K562 (cell line): Measurements from ENCODE around the gene EFNA2. TPM values are rescaled to one million over a fixed set of nuclear protein-coding genes. Genes with fewer than 3 reads are reported as not detected.
A peak's percentile ranks its signal among the peaks of the same experiment; 100 is the strongest.

Experiments
- ETV6 ChIP-seq, 3 experiments: fragments of 150-350 bp in 1 of 3; sonication (generic) in 1 of 3; formaldehyde crosslinking in 1 of 3; IDR thresholded peaks; 2 replicates each; pipeline versions ENCODE4 v1.6.1 to v1.8.0; 2014 to 2022; ENCODE audit warnings: borderline replicate concordance in 2 of 3, low read depth in 2 of 3, antibody characterized with exemption in 1 of 3, low read length in 1 of 3, mild to moderate bottlenecking in 1 of 3, missing genetic modification reagents in 1 of 3
- FOXO4 ChIP-seq: fragments of 450-650 bp; formaldehyde crosslinking; IDR thresholded peaks from 2 replicates; pipeline ENCODE4 v1.4.0; 2020; ENCODE audit warnings: mild to moderate bottlenecking, moderate library complexity
- FUS ChIP-seq: fragments of 200-400 bp; formaldehyde crosslinking; optimal IDR thresholded peaks from 2 replicates; pipeline ENCODE3; 2017; ENCODE audit warnings: low read depth, low read length
- HMG20A ChIP-seq: fragments of 450-650 bp; formaldehyde crosslinking; conservative IDR thresholded peaks from 2 replicates; pipeline ENCODE4 v1.4.0; 2020; ENCODE audit warnings: mild to moderate bottlenecking, mixed read lengths
- HMG20B ChIP-seq: fragments of 250-450 bp; sonication (Bioruptor Pico); IDR thresholded peaks from 2 replicates; pipeline ENCODE4 v1.5.0; 2021; ENCODE audit warnings: mild to moderate bottlenecking
- NFATC3 ChIP-seq: fragments of 450-650 bp; IDR thresholded peaks from 2 replicates; pipeline ENCODE4 v1.6.1; 2017; ENCODE audit warnings: mild to moderate bottlenecking
- NFIC ChIP-seq: fragments of 450-650 bp; IDR thresholded peaks from 2 replicates; pipeline ENCODE4 v1.6.1; 2017; ENCODE audit warnings: mild to moderate bottlenecking, inconsistent platforms
- NR2F6 ChIP-seq: fragments of 450-650 bp; formaldehyde crosslinking; IDR thresholded peaks from 2 replicates; pipeline ENCODE4 v1.4.0; 2020; ENCODE audit warnings: mild to moderate bottlenecking
- NR3C1 ChIP-seq: sonication (generic); formaldehyde crosslinking; IDR thresholded peaks from 2 replicates; pipeline ENCODE4 v1.8.1; 2022; ENCODE audit warnings: missing genetic modification reagents
- NUFIP1 ChIP-seq: fragments of 450-650 bp; IDR thresholded peaks from 2 replicates; pipeline ENCODE4 v1.6.1; 2018; ENCODE audit not compliant: partially characterized antibody
- POLR3G ChIP-seq: IDR thresholded peaks from 2 replicates; pipeline ENCODE4 v1.6.1; 2011; ENCODE audit not compliant: insufficient read length, insufficient replicate concordance; ENCODE audit errors: extremely low read depth
- TAF1 ChIP-seq: IDR thresholded peaks from 2 replicates; pipeline ENCODE4 v1.6.1; 2011; ENCODE audit warnings: mild to moderate bottlenecking, low read length, moderate library complexity; ENCODE audit not compliant: insufficient read depth, control insufficient read depth, severe bottlenecking; ENCODE audit errors: extremely low read depth
- TARDBP ChIP-seq: fragments of 450-650 bp; IDR thresholded peaks from 2 replicates; pipeline ENCODE4 v1.6.1; 2016
- THRAP3 ChIP-seq: fragments of 450-650 bp; IDR thresholded peaks from 2 replicates; pipeline ENCODE4 v1.6.1; 2016; ENCODE audit warnings: mild to moderate bottlenecking, inconsistent platforms, borderline replicate concordance
- XRCC5 ChIP-seq: fragments of 200-400 bp; formaldehyde crosslinking; IDR thresholded peaks from 2 replicates; pipeline ENCODE4 v1.6.1; 2017; ENCODE audit warnings: low read depth, mild to moderate bottlenecking, low read length
- ZC3H4 ChIP-seq: sonication (generic); formaldehyde crosslinking; IDR thresholded peaks from 2 replicates; pipeline ENCODE4 v1.9.0; 2021; ENCODE audit warnings: missing genetic modification reagents, borderline replicate concordance
- ZNF134 ChIP-seq: fragments of 250-450 bp; sonication (Bioruptor Pico); conservative IDR thresholded peaks from 2 replicates; pipeline ENCODE4 v1.4.0; 2020
- ZNF41 ChIP-seq: fragments of 250-450 bp; sonication (Bioruptor Pico); conservative IDR thresholded peaks from 2 replicates; pipeline ENCODE4 v1.4.0; 2020; ENCODE audit warnings: mild to moderate bottlenecking
- ZNF76 ChIP-seq: fragments of 250-450 bp; sonication (Bioruptor Pico); IDR thresholded peaks from 2 replicates; pipeline ENCODE4 v1.4.0; 2020; ENCODE audit warnings: mild to moderate bottlenecking, moderate library complexity, borderline replicate concordance
- ZNF778 ChIP-seq: fragments of 450-650 bp; formaldehyde crosslinking; IDR thresholded peaks from 2 replicates; pipeline ENCODE4 v1.4.0; 2020; ENCODE audit warnings: mild to moderate bottlenecking, moderate library complexity
- polyA plus RNA-seq, 8 experiments: library from polyadenylated mRNA; depleted of rRNA in 4 of 8; stranded (reverse) in 5 of 8; unstranded in 3 of 8; fragments of >200 nt; fragmentation: Nextera tagmentation in 2 of 8; fragmentation: Illumina TruSeq in 1 of 8; extraction: Ambion mirVana in 2 of 8; extraction: Trizol in 1 of 8; gene quantifications; 2 replicates each; pipeline versions ENCODE4 v1.2.1 to v1.2.3, GENCODE V29; 2011 to 2014; ENCODE audit warnings: inconsistent platforms in 1 of 8, missing spikeins in 1 of 8
- total RNA-seq, 7 experiments: library from RNA; depleted of rRNA in 6 of 7; stranded (reverse); fragments of >200 nt in 6 of 7; fragmentation: Illumina TruSeq in 2 of 7; extraction: Trizol in 2 of 7; gene quantifications; 2 replicates each; pipeline versions ENCODE4 v1.2.1 to v1.2.3, GENCODE V29; 2011 to 2021; ENCODE audit warnings: low replicate concordance in 1 of 7
- TF ChIP-seq, protein P1 (sequence below): fragments of 450-650 bp; formaldehyde crosslinking; IDR thresholded peaks from 2 replicates; pipeline ENCODE4 v1.4.0; 2020; ENCODE audit warnings: mild to moderate bottlenecking, moderate library complexity
- TF ChIP-seq, protein P2 (sequence below): IDR thresholded peaks from 2 replicates; pipeline ENCODE4 v1.6.1; 2011; ENCODE audit not compliant: insufficient read length; ENCODE audit errors: extremely low read depth
- TF ChIP-seq, protein P3 (sequence below): sonication (generic); formaldehyde crosslinking; IDR thresholded peaks from 2 replicates; pipeline ENCODE4 v1.8.1; 2022; ENCODE audit warnings: missing genetic modification reagents
- TF ChIP-seq, protein P4 (sequence below): fragments of 450-650 bp; IDR thresholded peaks from 2 replicates; pipeline ENCODE4 v1.6.1; 2018; ENCODE audit warnings: mild to moderate bottlenecking, low read depth; ENCODE audit not compliant: partially characterized antibody

Gene EFNA2
- total and polyA plus RNA-seq, 9 of the 15 experiments (the other 6 are each of a cell fraction or from before 2014, with no cell fraction given) = 0.11 to 0.44 (median 0.15) TPM; not detected in 6

DNA sequence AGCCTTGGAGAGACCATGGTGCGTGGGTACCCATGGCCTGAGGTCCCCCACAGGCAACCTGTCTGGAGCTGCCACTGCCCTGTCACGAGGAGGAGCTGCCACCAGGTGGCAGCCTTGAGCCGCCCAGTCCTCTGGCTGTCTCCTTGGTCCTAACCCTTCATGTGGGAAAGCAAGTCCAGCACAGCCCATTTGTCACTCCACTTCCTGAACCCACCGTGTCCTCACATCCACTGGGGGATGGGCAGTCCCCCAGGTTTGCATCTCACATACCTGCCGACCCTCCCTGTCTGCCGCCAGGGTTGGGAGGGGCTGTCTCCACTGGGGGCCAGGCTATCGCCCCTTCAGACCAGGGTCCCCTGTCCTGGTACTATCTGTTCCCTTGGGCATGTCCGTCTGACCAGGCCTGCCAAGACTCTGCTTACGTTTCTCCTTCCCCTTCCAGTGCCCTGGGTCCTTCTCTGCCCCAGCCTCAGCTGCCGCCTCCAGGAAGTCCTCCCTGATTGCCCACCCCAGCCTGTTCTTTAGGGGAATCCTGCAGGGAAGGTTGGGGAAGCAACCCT lies 5.8 kb upstream of the EFNA2 start (continued):
- no peak for TF ChIP-seq ZNF76 (CRISPR knock-in tag)
- no peak for TF ChIP-seq ZNF134 (CRISPR knock-in tag)
- TF ChIP-seq, protein P1, sequence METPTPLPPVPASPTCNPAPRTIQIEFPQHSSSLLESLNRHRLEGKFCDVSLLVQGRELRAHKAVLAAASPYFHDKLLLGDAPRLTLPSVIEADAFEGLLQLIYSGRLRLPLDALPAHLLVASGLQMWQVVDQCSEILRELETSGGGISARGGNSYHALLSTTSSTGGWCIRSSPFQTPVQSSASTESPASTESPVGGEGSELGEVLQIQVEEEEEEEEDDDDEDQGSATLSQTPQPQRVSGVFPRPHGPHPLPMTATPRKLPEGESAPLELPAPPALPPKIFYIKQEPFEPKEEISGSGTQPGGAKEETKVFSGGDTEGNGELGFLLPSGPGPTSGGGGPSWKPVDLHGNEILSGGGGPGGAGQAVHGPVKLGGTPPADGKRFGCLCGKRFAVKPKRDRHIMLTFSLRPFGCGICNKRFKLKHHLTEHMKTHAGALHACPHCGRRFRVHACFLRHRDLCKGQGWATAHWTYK = no peak
- TF ChIP-seq NFATC3 = no peak
- TF ChIP-seq TAF1 = no peak
- TF ChIP-seq FOXO4 (CRISPR knock-in tag) = no peak
- TF ChIP-seq, protein P2, sequence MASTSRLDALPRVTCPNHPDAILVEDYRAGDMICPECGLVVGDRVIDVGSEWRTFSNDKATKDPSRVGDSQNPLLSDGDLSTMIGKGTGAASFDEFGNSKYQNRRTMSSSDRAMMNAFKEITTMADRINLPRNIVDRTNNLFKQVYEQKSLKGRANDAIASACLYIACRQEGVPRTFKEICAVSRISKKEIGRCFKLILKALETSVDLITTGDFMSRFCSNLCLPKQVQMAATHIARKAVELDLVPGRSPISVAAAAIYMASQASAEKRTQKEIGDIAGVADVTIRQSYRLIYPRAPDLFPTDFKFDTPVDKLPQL = no peak
- no peak for TF ChIP-seq THRAP3
- TF ChIP-seq, protein P3, sequence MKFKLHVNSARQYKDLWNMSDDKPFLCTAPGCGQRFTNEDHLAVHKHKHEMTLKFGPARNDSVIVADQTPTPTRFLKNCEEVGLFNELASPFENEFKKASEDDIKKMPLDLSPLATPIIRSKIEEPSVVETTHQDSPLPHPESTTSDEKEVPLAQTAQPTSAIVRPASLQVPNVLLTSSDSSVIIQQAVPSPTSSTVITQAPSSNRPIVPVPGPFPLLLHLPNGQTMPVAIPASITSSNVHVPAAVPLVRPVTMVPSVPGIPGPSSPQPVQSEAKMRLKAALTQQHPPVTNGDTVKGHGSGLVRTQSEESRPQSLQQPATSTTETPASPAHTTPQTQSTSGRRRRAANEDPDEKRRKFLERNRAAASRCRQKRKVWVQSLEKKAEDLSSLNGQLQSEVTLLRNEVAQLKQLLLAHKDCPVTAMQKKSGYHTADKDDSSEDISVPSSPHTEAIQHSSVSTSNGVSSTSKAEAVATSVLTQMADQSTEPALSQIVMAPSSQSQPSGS (CRISPR knock-in tag) = no peak
- no peak for TF ChIP-seq ETV6 (IDR thresholded peaks at IDR 0.05; ENCODE audit: borderline replicate concordance in 1 of 2, low read depth in 2 of 2, low read length in 1 of 2)
- TF ChIP-seq ETV6 (CRISPR knock-in tag; IDR thresholded peaks at IDR 0.05; ENCODE audit: borderline replicate concordance) = no peak
- no peak for TF ChIP-seq ZC3H4 (CRISPR knock-in tag)
- TF ChIP-seq HMG20B = no peak
- no peak for TF ChIP-seq ZNF778 (CRISPR knock-in tag)
- TF ChIP-seq NR2F6 (CRISPR knock-in tag) = no peak
- TF ChIP-seq POLR3G = no peak
- no peak for TF ChIP-seq FUS
- TF ChIP-seq HMG20A (CRISPR knock-in tag) = no peak
- TF ChIP-seq, protein P4, sequence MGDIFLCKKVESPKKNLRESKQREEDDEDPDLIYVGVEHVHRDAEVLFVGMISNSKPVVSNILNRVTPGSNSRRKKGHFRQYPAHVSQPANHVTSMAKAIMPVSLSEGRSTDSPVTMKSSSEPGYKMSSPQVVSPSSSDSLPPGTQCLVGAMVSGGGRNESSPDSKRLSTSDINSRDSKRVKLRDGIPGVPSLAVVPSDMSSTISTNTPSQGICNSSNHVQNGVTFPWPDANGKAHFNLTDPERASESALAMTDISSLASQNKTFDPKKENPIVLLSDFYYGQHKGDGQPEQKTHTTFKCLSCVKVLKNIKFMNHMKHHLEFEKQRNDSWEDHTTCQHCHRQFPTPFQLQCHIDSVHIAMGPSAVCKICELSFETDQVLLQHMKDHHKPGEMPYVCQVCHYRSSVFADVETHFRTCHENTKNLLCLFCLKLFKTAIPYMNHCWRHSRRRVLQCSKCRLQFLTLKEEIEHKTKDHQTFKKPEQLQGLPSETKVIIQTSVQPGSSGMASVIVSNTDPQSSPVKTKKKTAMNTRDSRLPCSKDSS = no peak
- no peak for TF ChIP-seq NUFIP1
- no peak for TF ChIP-seq TARDBP
- no peak for TF ChIP-seq NFIC
- no peak for TF ChIP-seq ZNF41
- no peak for TF ChIP-seq NR3C1 (CRISPR knock-in tag)
- TF ChIP-seq XRCC5 = 0 out of 2 replicates have a peak, but pooled peaks have one; percentile 51
